CD4-positive, alpha-beta T cell treated with Interleukin-12 subunit alpha and Interleukin-12 subunit beta, for 1 hour (primary cell): Measurements from ENCODE around the gene EDN3.

Experiments
- DNase-seq: peaks from one replicate; pipeline ENCODE4 v3.0.0-alpha.2; 2020

EDN3 gene

GRCh38 chr20:59308493-59309201 is 8.2 kb downstream of the EDN3 start:
- DNase-seq, result no peak

DNA sequence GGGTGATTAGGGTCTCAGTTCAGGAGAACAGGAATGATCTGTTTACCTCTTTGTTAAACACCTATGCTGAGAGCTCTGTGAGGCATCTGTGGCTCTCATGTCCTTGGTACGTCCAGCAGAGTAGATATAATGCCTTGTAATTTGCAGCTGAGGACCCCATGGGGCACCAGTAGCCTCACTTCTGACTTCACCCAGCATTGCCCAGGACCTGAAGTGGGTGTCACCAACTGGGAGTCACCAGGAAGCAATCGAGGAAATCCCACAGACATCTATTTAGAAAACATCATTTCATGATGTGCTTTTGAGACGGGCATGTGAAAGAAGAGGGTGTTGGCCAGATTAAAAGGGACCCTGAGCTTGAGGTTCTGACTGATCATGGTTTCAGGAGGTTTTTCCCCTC is 8.8 kb downstream of the EDN3 start:
- no peak for DNase-seq

DNA sequence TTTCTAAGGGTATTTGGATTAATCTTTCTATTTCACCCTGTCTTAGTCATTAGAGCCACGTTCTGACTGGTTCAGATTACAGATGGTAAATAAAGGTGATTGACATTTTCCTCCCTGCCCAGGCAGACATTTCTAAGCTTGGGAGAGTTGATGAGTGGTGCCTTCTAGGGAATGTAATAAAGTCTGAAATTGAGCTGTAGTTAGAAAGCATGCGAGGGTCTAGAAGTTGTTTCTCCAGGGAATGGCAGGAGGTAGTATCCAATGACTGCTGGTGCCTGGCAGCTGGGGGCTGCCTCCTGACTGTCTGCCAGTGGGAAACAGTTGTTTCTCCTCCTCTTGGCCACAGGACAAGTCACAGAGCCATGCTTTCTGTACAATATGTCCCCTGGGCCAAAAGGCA is 14.6 kb downstream of the EDN3 start:
- no peak for DNase-seq

GRCh38 chr20:59316911-59317731 is 16.7 kb downstream of the EDN3 start:
- no peak for DNase-seq

DNA sequence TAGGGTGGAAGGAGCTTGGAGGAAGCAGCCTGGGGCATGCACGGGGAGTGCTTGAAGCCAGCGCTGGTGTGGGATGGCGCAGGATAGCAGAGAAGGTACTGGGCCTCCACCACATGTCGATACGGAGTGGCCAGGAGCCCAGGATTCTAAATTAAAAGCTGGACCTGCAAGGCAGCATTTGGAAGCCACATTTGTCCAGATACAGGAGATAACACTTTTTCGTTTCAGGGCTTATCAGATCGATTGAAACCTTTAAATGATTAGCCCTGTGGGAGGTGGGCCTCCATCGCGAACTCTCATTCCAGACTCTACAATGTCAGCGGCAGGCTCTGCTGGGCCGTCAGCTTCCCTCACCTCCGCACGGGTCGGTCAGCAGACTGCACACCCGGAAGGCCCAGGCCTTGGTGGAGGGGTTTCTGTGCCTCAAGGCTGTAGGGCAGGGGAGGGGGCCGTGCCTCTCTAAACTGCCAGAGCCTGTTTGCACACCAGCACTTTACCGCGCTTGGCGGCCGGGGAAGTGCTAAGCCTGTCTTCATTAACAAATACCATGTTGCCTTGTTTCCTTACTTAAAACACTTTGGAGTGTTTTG is 17.9 kb downstream of the EDN3 start:
- no peak for DNase-seq

DNA sequence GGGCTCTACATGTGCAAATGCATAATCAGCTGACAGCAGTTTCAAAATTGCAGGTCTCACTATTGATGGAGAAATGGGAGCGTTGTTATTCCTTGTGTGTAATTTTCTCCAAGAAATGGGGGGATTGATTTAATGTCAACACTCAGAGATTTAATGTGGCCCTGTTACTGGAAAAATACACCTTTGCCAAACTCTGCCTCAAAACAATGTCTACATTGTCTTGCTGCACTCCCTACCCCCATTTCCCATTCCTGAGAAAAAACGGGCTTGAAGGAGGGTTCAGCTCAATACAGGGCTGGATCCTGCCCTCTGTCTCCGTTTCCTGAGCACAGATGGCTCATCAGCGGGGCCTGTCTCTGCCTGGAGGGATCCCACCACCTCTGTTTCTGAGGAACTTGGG is 18.4 kb downstream of the EDN3 start:
- no peak for DNase-seq

DNA sequence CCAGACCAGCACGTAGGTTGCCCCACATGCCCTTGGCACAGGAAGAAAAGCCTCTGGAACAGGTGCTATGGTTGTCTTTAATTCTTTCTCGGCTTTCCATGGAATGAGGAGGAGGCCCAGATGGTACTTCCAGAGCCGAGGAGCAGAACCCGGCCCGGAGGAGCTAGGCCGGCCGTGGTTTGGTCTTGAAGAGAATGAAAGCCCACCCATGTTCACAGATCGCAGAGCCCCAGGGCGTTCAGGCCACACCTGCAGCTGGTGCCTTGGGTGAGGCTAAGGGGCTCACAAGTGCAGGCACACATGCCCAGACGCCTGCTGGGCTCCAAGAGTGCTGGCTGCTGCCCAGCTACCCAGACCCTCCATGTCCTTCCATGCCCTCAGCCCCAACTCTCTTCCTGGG is 20.0 kb downstream of the EDN3 start:
- DNase-seq, result no peak

DNA sequence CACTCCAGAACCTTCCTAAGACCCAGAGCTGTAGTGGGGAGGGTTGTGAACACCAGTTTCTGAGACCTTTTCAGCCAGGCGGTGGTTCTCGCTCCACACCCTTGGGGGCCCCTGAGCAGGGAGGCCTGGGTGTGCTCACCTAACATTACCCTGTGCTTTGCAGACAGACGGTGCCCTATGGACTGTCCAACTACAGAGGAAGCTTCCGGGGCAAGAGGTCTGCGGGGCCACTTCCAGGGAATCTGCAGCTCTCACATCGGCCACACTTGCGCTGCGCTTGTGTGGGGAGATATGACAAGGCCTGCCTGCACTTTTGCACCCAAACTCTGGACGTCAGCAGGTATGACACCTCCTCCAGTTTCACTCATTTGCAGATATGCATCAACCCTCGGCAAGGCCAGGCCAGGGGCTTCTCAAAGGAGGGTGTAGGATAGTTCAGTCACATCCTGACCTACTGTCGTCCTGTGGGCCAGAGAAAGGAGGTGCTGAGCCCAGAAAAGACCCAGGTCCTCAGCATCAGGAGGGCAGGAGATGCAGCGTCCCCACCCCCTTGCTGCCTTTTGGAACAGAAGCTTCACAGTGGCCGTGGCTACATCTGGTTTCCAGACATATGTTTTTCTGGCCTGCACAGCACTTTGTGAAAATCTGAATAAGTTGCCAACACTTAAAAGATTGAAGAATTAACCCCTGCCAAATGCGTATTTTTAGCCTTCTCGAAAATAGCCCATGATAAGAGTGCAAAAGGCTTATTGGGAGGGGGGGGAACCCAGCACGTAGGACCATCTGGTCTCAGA is 20.6 kb downstream of the EDN3 start:
- DNase-seq, result no peak

GRCh38 chr20:59322081-59322480 is 21.7 kb downstream of the EDN3 start:
- no peak for DNase-seq

- DNase-seq, result no peak
Observed at GRCh38 chr20:59322585-59323454, 22.4 kb downstream of the EDN3 start.

GRCh38 chr20:59323731-59324130 is 23.3 kb downstream of the EDN3 start:
- DNase-seq, result no peak

DNA sequence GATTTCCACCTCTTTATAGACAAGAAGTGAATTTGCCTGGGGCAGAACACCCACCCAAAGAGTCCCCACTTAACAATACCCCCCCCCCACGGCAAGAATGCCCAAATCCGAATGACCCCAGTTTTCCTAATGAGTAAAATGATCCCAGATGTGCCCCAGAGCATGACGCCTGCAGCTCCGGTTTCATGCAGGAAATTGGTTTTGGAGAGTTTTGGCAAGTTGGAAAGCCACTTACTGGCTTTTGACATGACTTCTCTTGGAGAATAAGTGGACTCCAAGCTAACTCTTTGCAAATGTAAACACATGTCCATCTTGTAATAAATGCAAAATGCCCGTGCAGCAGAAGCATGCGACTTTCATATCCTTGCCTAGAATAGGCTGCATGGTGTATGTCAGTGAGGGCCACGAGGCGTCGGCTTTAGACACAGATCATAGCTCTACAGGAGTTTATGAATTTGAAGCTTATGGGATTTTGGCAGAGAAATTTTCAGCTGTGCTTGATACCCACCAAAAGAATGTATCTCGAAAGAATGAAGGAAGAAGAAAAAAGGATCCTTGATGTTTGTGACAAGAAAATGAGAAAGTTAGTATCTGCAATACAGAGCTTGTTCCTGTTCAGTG is 24.2 kb downstream of the EDN3 start:
- DNase-seq, result no peak

DNA sequence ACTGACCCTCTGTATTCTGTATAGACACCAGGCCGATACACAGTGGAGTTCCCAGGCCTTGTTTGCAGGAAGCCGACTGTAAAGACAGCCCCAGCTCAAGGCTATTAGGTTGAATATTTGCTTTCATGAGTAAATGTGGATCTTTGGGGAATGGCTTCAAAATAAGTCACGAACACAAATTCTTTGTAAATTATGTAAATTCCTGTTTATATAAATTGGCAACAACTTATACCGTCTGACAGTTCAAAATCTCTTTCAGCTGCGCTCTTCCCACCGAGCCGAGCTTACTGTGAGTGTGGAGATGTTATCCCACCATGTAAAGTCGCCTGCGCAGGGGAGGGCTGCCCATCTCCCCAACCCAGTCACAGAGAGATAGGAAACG is 24.7 kb downstream of the EDN3 start:
- DNase-seq, result no peak

DNA sequence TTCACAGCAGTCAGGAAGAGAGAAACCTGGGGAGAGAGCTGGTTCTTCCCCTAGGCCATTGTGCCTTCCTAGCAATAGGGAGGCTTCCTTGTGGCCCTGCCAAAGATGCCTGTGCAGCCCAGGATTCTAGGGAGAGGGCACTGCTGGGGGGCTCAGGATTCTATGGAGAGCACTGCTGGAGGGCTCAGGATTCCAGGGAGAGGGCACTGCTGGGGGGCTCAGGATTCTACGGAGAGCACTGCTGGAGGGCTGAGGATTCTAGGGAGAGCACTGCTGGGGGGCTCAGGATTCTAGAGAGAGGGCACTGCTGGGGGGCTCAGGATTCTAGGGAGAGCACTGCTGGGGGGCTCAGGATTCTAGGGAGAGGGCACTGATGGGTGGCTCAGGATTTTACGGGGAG is 25.8 kb downstream of the EDN3 start:
- no peak for DNase-seq

GRCh38 chr20:59328071-59328470 is 27.7 kb downstream of the EDN3 start:
- no peak for DNase-seq

- no peak for DNase-seq
Observed at GRCh38 chr20:59331721-59332329, 31.4 kb downstream of the EDN3 start.

GRCh38 chr20:59333260-59333845 is 32.9 kb downstream of the EDN3 start:
- DNase-seq, result no peak

DNA sequence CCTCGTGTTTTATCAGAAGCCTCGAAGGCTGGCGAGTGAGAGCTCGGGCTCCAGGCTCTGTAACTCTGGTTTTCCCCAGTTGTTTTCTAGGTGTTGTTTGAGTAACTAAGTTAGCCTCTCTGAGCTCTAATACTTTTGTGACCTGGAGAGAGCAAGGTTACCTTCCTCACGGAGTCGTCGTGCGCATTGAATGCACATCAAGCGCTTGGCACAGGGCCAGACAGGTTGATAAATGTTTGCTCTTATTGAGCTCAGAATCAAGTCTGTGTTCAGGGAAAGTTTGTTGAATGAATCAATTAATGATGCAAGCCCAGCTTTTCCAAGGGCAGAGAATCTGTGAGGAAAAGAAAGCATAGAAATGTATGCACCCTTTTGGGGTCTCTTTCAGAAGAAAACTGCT is 33.5 kb downstream of the EDN3 start:
- DNase-seq, result no peak

DNA sequence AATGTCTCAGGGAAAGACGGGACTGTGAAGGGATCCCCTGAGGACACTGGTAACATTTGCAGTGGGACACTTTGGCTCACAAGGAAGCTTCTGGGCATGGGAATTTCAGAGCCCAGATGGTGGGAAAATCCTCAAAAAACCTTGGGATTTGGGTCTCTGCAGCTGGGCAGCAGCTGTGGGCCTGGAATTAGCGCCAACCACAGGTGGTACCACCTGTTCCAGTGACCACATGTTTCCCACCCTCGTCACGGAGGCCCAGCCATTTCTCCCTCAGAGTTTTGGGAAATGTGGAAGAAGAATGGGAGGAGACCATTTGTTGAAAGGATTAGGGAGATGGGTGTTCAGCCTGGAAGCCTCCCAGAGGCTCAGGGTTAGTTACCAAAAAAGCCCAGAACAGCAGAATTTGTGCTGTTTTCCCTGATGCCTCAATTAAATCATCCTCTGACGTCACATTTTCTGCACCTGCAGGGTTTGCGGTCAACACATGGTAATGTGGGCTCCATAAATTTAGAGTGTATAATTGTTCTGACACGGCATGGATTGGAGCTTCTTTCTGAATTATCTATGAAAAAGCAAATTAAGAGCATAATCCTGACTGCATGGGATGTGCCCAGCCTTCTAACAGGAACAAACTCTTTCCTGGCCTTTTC is 34.4 kb downstream of the EDN3 start:
- no peak for DNase-seq

DNA sequence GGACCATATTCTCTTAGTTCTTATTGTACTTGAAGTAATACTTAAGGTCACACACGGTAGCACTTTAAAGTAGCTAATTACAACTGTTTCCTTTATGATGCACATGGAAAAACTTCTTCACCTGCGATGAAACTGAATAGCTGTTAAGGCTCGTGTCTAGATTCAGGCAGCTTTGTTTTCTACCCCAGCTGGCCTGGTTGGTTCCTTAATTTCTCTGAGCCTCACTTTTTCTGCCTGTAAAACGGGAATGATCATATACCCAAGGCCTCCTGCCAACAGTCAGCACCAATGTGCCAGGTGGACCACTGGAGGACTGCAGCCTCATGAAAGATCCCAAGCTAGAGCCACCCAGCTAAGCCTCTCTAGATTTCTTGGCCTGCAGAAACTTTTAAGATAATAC is 35.0 kb downstream of the EDN3 start:
- no peak for DNase-seq

DNA sequence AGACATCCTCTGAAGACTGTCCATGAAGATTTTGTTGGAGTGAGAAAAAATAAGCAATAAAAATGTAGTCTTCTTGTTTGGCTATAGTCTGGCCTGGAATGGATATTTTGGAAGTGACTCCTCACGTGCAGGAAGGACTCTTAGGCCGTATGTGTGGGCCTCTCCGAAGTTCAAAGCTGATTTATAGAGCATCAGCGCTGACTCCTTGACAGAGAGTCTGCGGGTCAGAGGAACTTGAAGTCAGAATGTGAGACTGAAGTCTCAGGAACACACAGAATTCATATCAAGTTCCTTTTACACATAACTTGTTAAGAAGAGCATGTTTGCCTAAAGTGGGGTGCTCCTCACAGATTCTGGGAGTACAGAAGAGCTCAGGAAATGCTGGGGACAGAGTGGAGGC is 36.1 kb downstream of the EDN3 start:
- no peak for DNase-seq
